ENCODE data around the gene CYYR1. TPM values are rescaled to one million over a fixed set of nuclear protein-coding genes. Genes with fewer than 3 reads are reported as not detected.

CYYR1 gene
- total RNA-seq, 1 experiment from 2014 or later, result 13.6 TPM

- Histone ChIP-seq H2AK5ac (ENCODE audit: insufficient read length, low read length) (no peak overlapping the region), H2BK12ac (ENCODE audit: insufficient read length, low read depth, low read length) (no peak overlapping the region), H2AFZ (ENCODE audit: low read length) (no peak overlapping the region), H3K4me1 (ENCODE audit: insufficient read depth, low read length) (peaks cover 4% of the 10 kb centered on the region; the same call in 1 of the 2 replicates), H3K9ac (ENCODE audit: extremely low read depth, insufficient read length, low read length) (no peak overlapping the region), H3K27me3 (ENCODE audit: insufficient read depth, low read length) (no peaks in the 10 kb centered on the region), H3K4me2 (ENCODE audit: insufficient read depth, insufficient read length, low read length) (no peak overlapping the region), H3K27ac (ENCODE audit: insufficient read length, low read depth, low read length) (no peak overlapping the region), H3K79me1 (ENCODE audit: insufficient read depth, low read depth, low read length, poor library complexity, severe bottlenecking) (no peaks in the 10 kb centered on the region), H2BK5ac (ENCODE audit: insufficient read length, low read length) (no peak overlapping the region), H3K4ac (ENCODE audit: low read depth, low read length) (no peak overlapping the region), H3K79me2 (ENCODE audit: insufficient read depth, low read length) (no peaks in the 10 kb centered on the region), H3K56ac (ENCODE audit: insufficient read length, low read depth, low read length) (no peak overlapping the region), H4K91ac (ENCODE audit: insufficient read length, low read depth, low read length) (no peak overlapping the region), H4K8ac (replicated peaks; ENCODE audit: insufficient read length, low read depth, low read length) (no peak overlapping the region), H2BK120ac (ENCODE audit: low read depth, low read length, poor library complexity, severe bottlenecking) (no peak overlapping the region), H3K18ac (ENCODE audit: insufficient read length, low read depth, low read length) (no peak overlapping the region), H3K23ac (ENCODE audit: insufficient read length, low read depth, low read length) (no peak overlapping the region), H3K23me2 (ENCODE audit: insufficient read length, low read depth, low read length, poor library complexity, severe bottlenecking) (no peaks in the 10 kb centered on the region), H4K20me1 (ENCODE audit: control insufficient read depth, insufficient read depth, insufficient read length) (no peaks in the 10 kb centered on the region), H2BK20ac (ENCODE audit: low read depth, low read length, poor library complexity, severe bottlenecking) (no peak overlapping the region), H2BK15ac (ENCODE audit: low read depth, low read length) (no peak overlapping the region), H3K14ac (ENCODE audit: insufficient read depth, low read length) (no peak overlapping the region), H3T11ph (ENCODE audit: low read length) (no peak overlapping the region), H3K9me3 (ENCODE audit: control insufficient read depth, low read depth, low read length) (no peaks in the 10 kb centered on the region), H4K5ac (ENCODE audit: insufficient read length, low read depth, low read length) (no peak overlapping the region)
- Mint-ChIP-seq H3K9me3 (no peaks in the 10 kb centered on the region), H3K4me1 (no peaks in the 10 kb centered on the region), H3K4me3 (no peak overlapping the region), H3K27ac (no peak overlapping the region), H3K27me3 (ENCODE audit: low read depth) (no peaks in the 10 kb centered on the region), H3K36me3 (ENCODE audit: insufficient read depth in 1 of 3, low read depth in 3 of 3) (no peaks in the 10 kb centered on the region)
- DNase-seq, result no peak
- TF ChIP-seq, protein P1, sequence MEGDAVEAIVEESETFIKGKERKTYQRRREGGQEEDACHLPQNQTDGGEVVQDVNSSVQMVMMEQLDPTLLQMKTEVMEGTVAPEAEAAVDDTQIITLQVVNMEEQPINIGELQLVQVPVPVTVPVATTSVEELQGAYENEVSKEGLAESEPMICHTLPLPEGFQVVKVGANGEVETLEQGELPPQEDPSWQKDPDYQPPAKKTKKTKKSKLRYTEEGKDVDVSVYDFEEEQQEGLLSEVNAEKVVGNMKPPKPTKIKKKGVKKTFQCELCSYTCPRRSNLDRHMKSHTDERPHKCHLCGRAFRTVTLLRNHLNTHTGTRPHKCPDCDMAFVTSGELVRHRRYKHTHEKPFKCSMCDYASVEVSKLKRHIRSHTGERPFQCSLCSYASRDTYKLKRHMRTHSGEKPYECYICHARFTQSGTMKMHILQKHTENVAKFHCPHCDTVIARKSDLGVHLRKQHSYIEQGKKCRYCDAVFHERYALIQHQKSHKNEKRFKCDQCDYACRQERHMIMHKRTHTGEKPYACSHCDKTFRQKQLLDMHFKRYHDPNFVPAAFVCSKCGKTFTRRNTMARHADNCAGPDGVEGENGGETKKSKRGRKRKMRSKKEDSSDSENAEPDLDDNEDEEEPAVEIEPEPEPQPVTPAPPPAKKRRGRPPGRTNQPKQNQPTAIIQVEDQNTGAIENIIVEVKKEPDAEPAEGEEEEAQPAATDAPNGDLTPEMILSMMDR (conservative IDR thresholded peaks at IDR 0.05), result no peak
- no CpG with 5 or more reads among the region's 5 CpGs for WGBS (ENCODE audit: extremely low coverage, insufficient read length, low lambda C conversion rate)
Observed at GRCh38 chr21:26453267-26453666, 119.8 kb downstream of the CYYR1 start.
